ENCODE data around the gene APOO.

DNA sequence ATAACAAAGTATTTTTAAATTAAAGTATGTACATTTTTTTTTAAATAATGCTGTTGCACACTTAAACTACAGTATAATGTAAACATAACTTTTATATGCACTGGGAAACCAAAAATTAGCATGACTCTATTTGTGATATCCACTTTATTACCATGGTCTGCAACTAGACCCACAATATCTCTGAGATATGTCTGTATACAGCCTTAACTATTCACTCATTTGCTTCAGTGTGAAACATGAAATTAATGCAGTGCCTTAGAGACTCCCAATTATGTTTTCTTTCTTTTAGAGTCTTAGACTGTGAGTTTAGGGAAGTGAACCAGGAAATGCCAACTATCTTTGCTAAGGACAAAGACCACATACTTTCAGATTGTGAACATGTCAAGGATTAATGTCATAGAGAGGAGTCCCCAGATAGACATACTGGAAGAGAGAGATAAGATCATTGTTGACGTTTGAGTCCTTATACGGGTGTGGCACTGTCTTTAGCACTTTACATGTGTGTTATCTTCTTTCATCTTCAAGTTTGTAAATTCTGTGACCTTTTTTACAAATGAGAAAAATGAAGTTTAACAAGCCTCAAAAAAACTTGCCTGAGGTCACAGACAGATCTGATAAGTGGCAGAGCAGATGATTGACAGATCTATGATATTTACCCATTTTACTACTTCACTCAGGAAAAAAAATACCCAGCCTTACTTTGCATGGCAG is 23.3 kb upstream of the APOO start:
- TF ChIP-seq EZH2 (IDR thresholded peaks at IDR 0.05): no peak
- TF ChIP-seq POLR2AphosphoS5 (IDR thresholded peaks at IDR 0.05; ENCODE audit: borderline replicate concordance, low read depth, low read length): no peak
